PC-9 (cell line): ENCODE data around the gene CD1E.

Source experiments
- CTCF ChIP-seq: fragments of 200-600 bp; sonication (generic); conservative IDR thresholded peaks from 2 replicates; pipeline ENCODE4 v1.6.1; 2017; ENCODE audit warnings: mixed run types, antibody characterized with exemption, mild to moderate bottlenecking, moderate library complexity
- EZH2 ChIP-seq: fragments of 200-600 bp; sonication (generic); IDR thresholded peaks from 2 replicates; pipeline ENCODE4 v1.8.0; 2017; ENCODE audit warnings: antibody characterized with exemption, low read depth

- TF ChIP-seq CTCF (no peak), EZH2 (no peak)
These were observed 47.2 kb downstream of the CD1E start for GRCh38 chr1:158400871-158401270.
